Activated CD8-positive, alpha-beta T cell treated with anti-CD3 and anti-CD28 coated beads, Interleukin-2, amount 10 ng/mL, durations not matched to agents 7 days and 5 days (primary cell): ENCODE results near the gene JMJD1C. TPM values are rescaled to one million over a fixed set of nuclear protein-coding genes. Genes with fewer than 3 reads are reported as not detected.

Experiments
- ATAC-seq: fragments of 150-1000 bp; cut with Tn5 transposase; one replicate; pipeline ENCODE4 v1.10.0; 2021; ENCODE audit warnings: moderate library complexity
- CTCF ChIA-PET: fragments of 350-600 bp; sonication (Branson Sonifier 250); formaldehyde crosslinking; loops from one replicate; lab custom pipeline; 2021; ENCODE audit warnings: antibody characterized with exemption; lab: Charles Lee
- POLR2A ChIA-PET: fragments of 350-600 bp; sonication (Branson Sonifier 250); formaldehyde crosslinking; loops from one replicate; lab custom pipeline; 2021; ENCODE audit warnings: antibody characterized with exemption; lab: Charles Lee
- DNase-seq: peaks from one replicate; pipeline ENCODE4 v3.0.0-alpha.2; 2020
- H3K27ac Mint-ChIP-seq: one replicate; pipeline ENCODE4 v1.8.0; 2021; ENCODE audit warnings: mild to moderate bottlenecking, mixed read lengths
- H3K27me3 Mint-ChIP-seq: one replicate; pipeline ENCODE4 v1.8.0; 2021; ENCODE audit warnings: low read depth, mixed read lengths
- H3K36me3 Mint-ChIP-seq: one replicate; pipeline ENCODE4 v1.8.0; 2021; ENCODE audit warnings: low read depth, mixed read lengths
- H3K4me1 Mint-ChIP-seq: one replicate; pipeline ENCODE4 v1.8.0; 2021; ENCODE audit warnings: low read depth, mixed read lengths
- H3K4me3 Mint-ChIP-seq: one replicate; pipeline ENCODE4 v1.8.0; 2021; ENCODE audit warnings: mild to moderate bottlenecking, mixed read lengths
- H3K9me3 Mint-ChIP-seq: one replicate; pipeline ENCODE4 v1.8.0; 2022; ENCODE audit warnings: mixed read lengths; ENCODE audit not compliant: insufficient read depth
- total RNA-seq, 2 experiments: library from RNA; stranded (reverse); gene quantifications; one replicate each; pipeline ENCODE4 v1.2.3, GENCODE V29; 2021

Gene JMJD1C
- total RNA-seq, 2 experiments from 2014 or later, result 63.0 to 65.1 TPM

GRCh38 chr10:63171255-63171855 is 294.4 kb downstream of the JMJD1C start:
- CTCF ChIA-PET, result interaction anchor here (1.3 to 10.5 kb wide), 5 partner anchors 10 to 547 kb away, joined by 3 to 234 read pairs (median 12); no protein-coding TSS in a partner anchor
- peaks cover 78% of the 10 kb centered on the region for H3K4me1 Mint-ChIP-seq
- no peak overlapping the region for H3K4me3 Mint-ChIP-seq
- H3K27ac Mint-ChIP-seq, result peak overlapping the region; percentile 75
- POLR2A ChIA-PET, result interaction anchor here (1.8 kb wide), 1 partner anchor 97 kb away, joined by 6 read pairs; no protein-coding TSS in a partner anchor
- H3K9me3 Mint-ChIP-seq, result no peaks in the 10 kb centered on the region
- H3K27me3 Mint-ChIP-seq, result no peaks in the 10 kb centered on the region
- ATAC-seq (no peak), DNase-seq (no peak)
- peaks cover 79% of the 10 kb centered on the region for H3K36me3 Mint-ChIP-seq

DNA sequence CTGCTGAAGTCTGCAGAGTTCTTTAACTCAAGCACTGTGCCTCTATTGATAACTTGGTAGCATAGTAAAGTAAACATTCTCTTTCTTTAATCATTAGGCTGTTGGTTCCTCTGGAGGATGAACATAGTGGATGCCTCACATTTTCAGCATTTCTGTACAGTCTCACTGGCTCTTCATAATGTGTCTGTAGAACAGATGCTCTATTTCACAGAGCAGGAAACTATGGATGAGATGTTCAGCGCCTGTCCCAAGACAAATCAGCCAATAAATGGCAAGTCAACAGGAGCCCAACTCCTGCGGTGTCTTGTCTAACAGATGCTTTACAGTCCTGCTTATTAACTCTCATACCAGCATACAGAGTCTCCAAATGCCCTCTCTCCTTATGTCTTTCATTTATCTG is 296.2 kb downstream of the JMJD1C start:
- peaks cover 71% of the 10 kb centered on the region for H3K36me3 Mint-ChIP-seq
- CTCF ChIA-PET, result interaction anchor here (2.1 to 10.5 kb wide), 5 partner anchors 12 to 549 kb away, joined by 15 to 234 read pairs (median 73); no protein-coding TSS in a partner anchor
- no peak overlapping the region for H3K27ac Mint-ChIP-seq

GRCh38 chr10:63168821-63169462 is 296.8 kb downstream of the JMJD1C start:
- Mint-ChIP-seq H3K27me3 (no peaks in the 10 kb centered on the region), H3K27ac (no peak overlapping the region), H3K4me3 (no peak overlapping the region), H3K4me1 (peaks cover 61% of the 10 kb centered on the region), H3K9me3 (no peaks in the 10 kb centered on the region), H3K36me3 (peaks cover 68% of the 10 kb centered on the region)
- ChIA-PET POLR2A (interaction anchor here (1.2 to 2.4 kb wide), 2 partner anchors 100 to 461 kb away, joined by 3 to 10 read pairs; no protein-coding TSS in a partner anchor), CTCF (interaction anchor here (1.0 to 10.5 kb wide), 11 partner anchors 12 to 550 kb away, joined by 3 to 234 read pairs (median 21); partner anchors contain the start of gene JMJD1C)
- DNase-seq, result no peak
- ATAC-seq, result no peak

More for the DNA sequence above, 296.2 kb downstream of the JMJD1C start:
- no peak for ATAC-seq
- no peak for DNase-seq
- Mint-ChIP-seq H3K4me1 (peaks cover 67% of the 10 kb centered on the region), H3K4me3 (no peak overlapping the region), H3K9me3 (no peaks in the 10 kb centered on the region), H3K27me3 (no peaks in the 10 kb centered on the region)
- POLR2A ChIA-PET, result no interaction called here

GRCh38 chr10:63166742-63167258 is 299.0 kb downstream of the JMJD1C start:
- peak; percentile 57 for DNase-seq
- H3K36me3 Mint-ChIP-seq, result peaks cover 57% of the 10 kb centered on the region

DNA sequence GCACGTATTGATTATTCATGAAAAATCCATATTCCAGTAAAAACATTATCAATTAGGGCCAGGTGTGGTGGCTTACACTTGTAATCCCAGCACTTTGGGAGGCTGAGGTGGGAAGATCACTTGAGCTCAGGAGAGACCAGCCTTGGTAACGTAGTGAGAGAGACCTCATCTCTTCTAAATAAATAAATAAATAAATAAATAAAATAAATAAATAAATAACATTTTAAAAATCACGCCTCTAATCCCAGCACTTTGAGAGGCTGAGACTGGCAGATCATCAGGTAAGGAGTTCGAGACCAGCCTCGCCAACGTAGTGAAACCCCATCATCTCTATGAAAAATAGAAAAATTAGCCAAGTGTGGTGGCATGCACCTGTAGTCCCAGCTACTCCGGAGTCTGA is 300.5 kb downstream of the JMJD1C start:
- POLR2A ChIA-PET, result interaction anchor here (0.8 kb wide), 1 partner anchor 466 kb away, joined by 3 read pairs; no protein-coding TSS in a partner anchor
- DNase-seq, result no peak
- Mint-ChIP-seq H3K36me3 (peaks cover 45% of the 10 kb centered on the region), H3K9me3 (no peaks in the 10 kb centered on the region), H3K4me3 (no peak overlapping the region), H3K27ac (no peak overlapping the region), H3K27me3 (no peaks in the 10 kb centered on the region), H3K4me1 (peaks cover 31% of the 10 kb centered on the region)
- ATAC-seq, result no peak
- CTCF ChIA-PET, result interaction anchor here (1.7 to 10.5 kb wide), 4 partner anchors 8 to 553 kb away, joined by 6 to 234 read pairs (median 94); no protein-coding TSS in a partner anchor

More at GRCh38 chr10:63166742-63167258, 299.0 kb downstream of the JMJD1C start:
- H3K9me3 Mint-ChIP-seq, result no peaks in the 10 kb centered on the region
- no peaks in the 10 kb centered on the region for H3K27me3 Mint-ChIP-seq
- ChIA-PET CTCF (interaction anchor here (0.6 to 10.5 kb wide), 65 partner anchors 8 to 700 kb away, joined by 3 to 234 read pairs (median 4); partner anchors contain the start of gene JMJD1C), POLR2A (interaction anchor here (0.9 to 2.4 kb wide), 4 partner anchors 34 to 553 kb away, joined by 3 to 10 read pairs (median 4); partner anchors contain the start of gene NRBF2)
- no peak overlapping the region for H3K4me3 Mint-ChIP-seq
- peaks cover 43% of the 10 kb centered on the region for H3K4me1 Mint-ChIP-seq
- H3K27ac Mint-ChIP-seq, result no peak overlapping the region
- ATAC-seq, result peak; percentile 45

DNA sequence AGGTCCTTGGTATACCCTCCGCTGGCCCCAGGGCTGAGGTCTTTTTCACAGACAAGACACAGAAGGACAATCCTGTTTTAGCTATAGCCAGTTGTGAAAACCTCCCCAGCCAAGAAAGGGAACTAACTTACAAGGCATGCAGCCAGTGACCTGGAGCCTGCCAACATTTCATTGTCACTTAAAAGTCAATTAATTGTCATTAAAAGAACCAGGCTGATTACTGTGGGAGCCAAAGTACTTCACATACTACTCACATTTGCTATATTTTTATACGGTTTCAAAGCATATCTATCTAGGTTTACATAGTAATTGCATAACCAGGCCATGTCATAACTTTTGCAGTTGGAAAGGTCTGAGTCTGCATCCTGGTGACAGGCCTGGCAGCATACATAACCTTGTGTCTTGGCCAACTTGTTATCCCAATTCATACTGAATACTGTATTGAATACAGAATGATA is 301.6 kb downstream of the JMJD1C start:
- Mint-ChIP-seq H3K27me3 (no peaks in the 10 kb centered on the region), H3K4me1 (peaks cover 23% of the 10 kb centered on the region), H3K9me3 (no peaks in the 10 kb centered on the region), H3K4me3 (no peak overlapping the region), H3K27ac (no peak overlapping the region), H3K36me3 (peaks cover 37% of the 10 kb centered on the region)
- no peak for ATAC-seq
- ChIA-PET POLR2A (no interaction called here), CTCF (interaction anchor here (0.7 to 10.5 kb wide), 3 partner anchors 452 to 554 kb away, joined by 3 to 234 read pairs (median 116); no protein-coding TSS in a partner anchor)
- DNase-seq, result no peak

DNA sequence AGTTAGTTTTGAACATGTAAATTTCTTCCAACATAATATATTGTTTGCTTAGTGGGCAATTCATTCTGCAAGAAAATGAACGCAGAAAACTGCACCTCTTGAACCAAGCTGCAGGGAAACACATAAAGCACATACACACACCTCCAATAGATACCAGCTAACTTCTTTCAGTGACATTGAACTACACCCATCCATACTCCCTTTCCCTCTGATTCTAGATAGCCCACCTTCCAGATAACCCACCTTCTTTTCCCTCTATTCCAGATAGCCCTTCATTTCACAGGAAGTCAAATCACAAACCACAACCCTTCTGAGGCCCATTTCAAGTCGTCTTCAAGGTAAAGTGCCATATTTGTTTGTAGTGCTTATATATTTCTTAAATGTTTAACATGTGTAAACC is 304.2 kb downstream of the JMJD1C start:
- POLR2A ChIA-PET, result interaction anchor here (0.6 to 1.0 kb wide), 2 partner anchors 425 to 468 kb away, joined by 4 to 5 read pairs; no protein-coding TSS in a partner anchor

DNA sequence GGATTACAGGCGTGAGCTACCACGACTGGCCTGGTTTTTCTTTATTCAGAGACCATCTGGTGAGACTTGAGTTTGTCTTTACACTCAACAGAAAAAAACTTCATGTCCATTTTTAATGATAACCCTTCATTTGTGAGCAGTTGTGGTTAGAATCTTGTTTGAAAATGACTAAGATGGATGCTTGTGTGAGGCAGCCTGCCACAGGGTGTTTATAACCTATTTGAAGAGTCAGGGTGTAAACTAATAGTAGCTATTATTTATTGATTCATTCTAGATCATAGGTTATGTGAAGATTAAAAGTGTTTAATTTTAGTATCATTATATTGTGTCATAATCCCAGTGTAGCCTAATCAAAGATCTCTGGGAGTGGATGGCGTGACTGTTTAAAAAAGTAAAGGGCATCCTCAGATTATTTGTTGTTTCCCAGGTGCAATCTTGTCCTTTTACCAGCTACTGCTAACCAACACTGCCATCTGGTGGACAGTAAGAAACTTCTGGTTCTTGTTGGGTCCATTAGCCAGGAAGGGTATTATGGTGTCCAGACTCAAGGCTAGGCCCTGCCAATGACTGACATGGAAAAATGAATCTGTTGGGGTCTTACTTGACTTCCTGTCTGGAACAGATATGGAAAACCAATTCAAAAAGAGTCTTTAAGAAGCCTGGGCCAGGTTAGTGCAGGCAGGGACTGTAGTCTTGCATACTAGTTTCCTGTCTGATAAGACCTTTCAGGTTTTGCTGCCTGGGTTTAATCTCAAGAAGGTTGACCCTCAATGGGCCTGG is 307.7 kb downstream of the JMJD1C start:
- Mint-ChIP-seq H3K36me3 (peaks cover 21% of the 10 kb centered on the region), H3K4me3 (no peak overlapping the region), H3K4me1 (peaks cover 10% of the 10 kb centered on the region), H3K9me3 (no peaks in the 10 kb centered on the region), H3K27me3 (no peaks in the 10 kb centered on the region), H3K27ac (no peak overlapping the region)
- POLR2A ChIA-PET, result no interaction called here
- CTCF ChIA-PET, result interaction anchor here (0.7 to 7.1 kb wide), 41 partner anchors 10 to 721 kb away, joined by 3 to 73 read pairs (median 4); partner anchors contain the start of genes EGR2 and NRBF2
- DNase-seq (peak; percentile 67), ATAC-seq (peak; percentile 78)

More for the DNA sequence above, 304.2 kb downstream of the JMJD1C start:
- peaks cover 18% of the 10 kb centered on the region for H3K36me3 Mint-ChIP-seq
- no peak overlapping the region for H3K27ac Mint-ChIP-seq
- H3K9me3 Mint-ChIP-seq, result no peaks in the 10 kb centered on the region
- H3K27me3 Mint-ChIP-seq, result no peaks in the 10 kb centered on the region
- CTCF ChIA-PET, result interaction anchor here (0.9 to 7.1 kb wide), 7 partner anchors 9 to 559 kb away, joined by 3 to 71 read pairs (median 7); no protein-coding TSS in a partner anchor
- ATAC-seq (no peak), DNase-seq (no peak)
- H3K4me3 Mint-ChIP-seq, result no peak overlapping the region
- H3K4me1 Mint-ChIP-seq, result peaks cover 13% of the 10 kb centered on the region

- DNase-seq (no peak), ATAC-seq (no peak)
- Mint-ChIP-seq H3K4me3 (no peak overlapping the region), H3K27ac (no peak overlapping the region), H3K4me1 (peaks cover 4% of the 10 kb centered on the region), H3K9me3 (no peaks in the 10 kb centered on the region), H3K27me3 (no peaks in the 10 kb centered on the region), H3K36me3 (peaks cover 24% of the 10 kb centered on the region)
- CTCF ChIA-PET, result interaction anchor here (1.1 to 7.1 kb wide), 10 partner anchors 9 to 565 kb away, joined by 4 to 73 read pairs (median 34); partner anchors contain the start of genes EGR2 and NRBF2
- POLR2A ChIA-PET, result no interaction called here
These were observed 309.5 kb downstream of the JMJD1C start for GRCh38 chr10:63156236-63156635.

DNA sequence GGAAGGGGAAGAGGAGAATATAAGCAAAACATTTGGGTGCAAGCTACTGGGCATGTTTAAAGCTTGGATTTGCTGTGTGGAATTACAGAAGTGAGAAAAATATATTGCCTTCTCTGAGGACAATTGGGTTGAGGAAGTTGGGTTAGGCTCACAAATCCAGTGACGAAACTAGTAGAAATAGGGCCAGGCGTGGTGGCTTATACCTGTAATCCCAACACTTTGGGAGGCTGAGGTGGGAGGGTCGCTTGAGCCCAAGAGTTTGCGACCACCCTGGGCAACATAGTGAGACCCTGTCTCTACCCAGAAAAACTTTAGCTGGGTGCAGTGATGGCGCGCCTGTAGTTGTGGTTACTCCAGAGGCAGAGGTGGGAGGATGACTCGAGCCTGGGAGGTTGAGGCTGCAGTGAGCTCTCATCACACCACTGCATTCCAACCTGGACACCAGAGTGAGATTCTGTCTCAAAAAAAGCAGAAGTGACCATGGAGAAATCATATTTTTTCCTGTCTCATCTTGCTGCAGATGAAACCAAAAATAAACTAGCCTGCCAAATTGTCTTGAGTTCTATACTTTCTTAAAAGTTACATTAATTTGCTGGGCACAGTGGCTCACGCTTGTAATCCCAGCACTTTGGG is 310.3 kb downstream of the JMJD1C start:
- Mint-ChIP-seq H3K9me3 (no peaks in the 10 kb centered on the region), H3K27ac (no peak overlapping the region), H3K4me1 (peaks cover 4% of the 10 kb centered on the region), H3K36me3 (peaks cover 24% of the 10 kb centered on the region), H3K27me3 (no peaks in the 10 kb centered on the region), H3K4me3 (no peak overlapping the region)
- DNase-seq (no peak), ATAC-seq (no peak)
- CTCF ChIA-PET, result interaction anchor here (4.3 to 7.1 kb wide), 4 partner anchors 8 to 561 kb away, joined by 32 to 73 read pairs (median 54); no protein-coding TSS in a partner anchor
- POLR2A ChIA-PET, result no interaction called here
